C4-2B (cell line): ENCODE results near the gene MCF2L.

ENCODE experiments used
- H3K27ac ChIP-seq: fragments of 450-650 bp; 2 replicates; pipeline ENCODE4 v1.5.1; 2017
- CTCF ChIP-seq: fragments of 450-650 bp; conservative IDR thresholded peaks from 2 replicates; pipeline ENCODE4 v1.5.1; 2017; ENCODE audit warnings: mild to moderate bottlenecking
- ZFX ChIP-seq: fragments of 450-650 bp; IDR thresholded peaks from 2 replicates; pipeline ENCODE4 v1.6.1; 2017

MCF2L gene

GRCh38 chr13:112999414-113000177 lies 30.6 kb downstream of the MCF2L start:
- H3K27ac ChIP-seq = no peak overlapping the region
- TF ChIP-seq ZFX (no peak), CTCF (no peak)

- TF ChIP-seq ZFX (no peak), CTCF (no peak)
- peak overlapping the region; percentile 43; the same call in 1 of the 2 replicates for H3K27ac ChIP-seq
Measured at GRCh38 chr13:113000575-113000974, 31.6 kb downstream of the MCF2L start.

- TF ChIP-seq ZFX (no peak), CTCF (no peak)
- peak overlapping the region; percentile 43 for H3K27ac ChIP-seq
Measured at GRCh38 chr13:113001241-113002140, 32.5 kb downstream of the MCF2L start.

GRCh38 chr13:113002206-113002912 lies 33.3 kb downstream of the MCF2L start:
- peak overlapping the region; percentile 43; the same call in 1 of the 2 replicates for H3K27ac ChIP-seq

GRCh38 chr13:113002913-113003290 lies 33.9 kb downstream of the MCF2L start:
- no peak overlapping the region for H3K27ac ChIP-seq
- no peak for TF ChIP-seq CTCF
- TF ChIP-seq ZFX = no peak

More at GRCh38 chr13:113002206-113002912, 33.3 kb downstream of the MCF2L start:
- no peak for TF ChIP-seq ZFX

- no peak for TF ChIP-seq CTCF
- TF ChIP-seq ZFX = no peak
- no peak overlapping the region for H3K27ac ChIP-seq
Measured at GRCh38 chr13:113004126-113004525, 35.1 kb downstream of the MCF2L start.

- no peak for TF ChIP-seq CTCF
- TF ChIP-seq ZFX = no peak
- no peak overlapping the region for H3K27ac ChIP-seq
Measured at GRCh38 chr13:113005076-113005865, 36.3 kb downstream of the MCF2L start.
